Neural progenitor cell (in vitro differentiated cells): Measurements from ENCODE around the gene TTC12.
A peak's percentile ranks its signal among the peaks of the same experiment; 100 is the strongest.

Source experiments
- EZH2 ChIP-seq: fragments of 200-600 bp; sonication (generic); IDR thresholded peaks from 2 replicates; pipeline ENCODE4 v1.6.1; 2017; ENCODE audit warnings: antibody characterized with exemption, mild to moderate bottlenecking, moderate library complexity
- EZH2phosphoT487 ChIP-seq: fragments of 200-600 bp; sonication (generic); IDR thresholded peaks from 2 replicates; pipeline ENCODE4 v1.6.1; 2017; ENCODE audit warnings: antibody characterized with exemption
- TF ChIP-seq, protein P1 (sequence below): fragments of 200-600 bp; sonication (generic); IDR thresholded peaks from 2 replicates; pipeline ENCODE4 v1.5.1; 2017; ENCODE audit warnings: antibody characterized with exemption, mild to moderate bottlenecking

DNA sequence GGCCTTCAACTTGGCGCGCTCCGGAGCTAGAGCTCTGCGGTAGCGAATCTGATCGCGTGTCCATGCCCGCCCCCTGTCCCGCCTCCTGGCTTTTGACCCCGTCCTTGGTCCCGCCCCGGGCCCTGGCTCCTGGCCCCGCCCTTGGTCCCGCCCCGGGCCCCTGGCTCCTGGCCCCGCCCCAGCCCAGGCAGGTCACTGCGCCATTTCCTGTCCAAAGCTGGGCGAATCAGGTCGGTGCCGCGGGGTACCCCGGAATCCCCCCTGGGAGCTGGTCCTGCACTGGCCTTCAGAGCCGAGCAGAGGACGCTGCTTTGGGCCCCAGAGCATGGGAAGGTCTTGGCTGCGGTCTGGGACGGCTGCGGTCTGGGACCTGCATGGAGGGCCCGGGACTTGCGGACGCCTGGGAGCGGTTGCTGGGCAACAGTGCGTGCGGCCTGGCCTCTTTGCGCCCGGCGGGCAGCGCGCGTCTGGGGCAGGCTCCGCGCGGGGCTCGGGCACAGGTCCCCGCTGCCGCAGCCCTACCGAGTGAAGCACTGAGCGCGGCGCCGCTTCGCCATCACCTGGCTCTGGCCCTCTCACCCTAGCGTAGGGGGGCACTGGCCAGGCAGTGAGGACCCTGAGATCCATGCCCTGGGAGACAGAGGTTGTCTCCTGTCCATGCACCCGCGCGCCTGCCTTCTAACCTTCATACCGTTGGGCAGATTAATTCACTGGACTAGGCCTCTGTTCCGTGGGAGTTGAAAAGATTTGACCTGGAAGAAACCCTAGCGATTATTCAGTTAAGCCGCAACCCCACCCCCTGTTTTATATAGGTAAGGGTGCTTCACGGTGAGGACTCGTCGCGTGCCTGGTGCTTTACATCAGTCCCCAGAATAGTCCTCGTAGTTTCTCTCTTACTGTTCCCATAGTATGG is at the start of gene TTC12:
- TF ChIP-seq, protein P1, sequence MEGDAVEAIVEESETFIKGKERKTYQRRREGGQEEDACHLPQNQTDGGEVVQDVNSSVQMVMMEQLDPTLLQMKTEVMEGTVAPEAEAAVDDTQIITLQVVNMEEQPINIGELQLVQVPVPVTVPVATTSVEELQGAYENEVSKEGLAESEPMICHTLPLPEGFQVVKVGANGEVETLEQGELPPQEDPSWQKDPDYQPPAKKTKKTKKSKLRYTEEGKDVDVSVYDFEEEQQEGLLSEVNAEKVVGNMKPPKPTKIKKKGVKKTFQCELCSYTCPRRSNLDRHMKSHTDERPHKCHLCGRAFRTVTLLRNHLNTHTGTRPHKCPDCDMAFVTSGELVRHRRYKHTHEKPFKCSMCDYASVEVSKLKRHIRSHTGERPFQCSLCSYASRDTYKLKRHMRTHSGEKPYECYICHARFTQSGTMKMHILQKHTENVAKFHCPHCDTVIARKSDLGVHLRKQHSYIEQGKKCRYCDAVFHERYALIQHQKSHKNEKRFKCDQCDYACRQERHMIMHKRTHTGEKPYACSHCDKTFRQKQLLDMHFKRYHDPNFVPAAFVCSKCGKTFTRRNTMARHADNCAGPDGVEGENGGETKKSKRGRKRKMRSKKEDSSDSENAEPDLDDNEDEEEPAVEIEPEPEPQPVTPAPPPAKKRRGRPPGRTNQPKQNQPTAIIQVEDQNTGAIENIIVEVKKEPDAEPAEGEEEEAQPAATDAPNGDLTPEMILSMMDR = no peak
- TF ChIP-seq EZH2phosphoT487 (no peak), EZH2 (peak; percentile 44)
